K562 (cell line): Measurements from ENCODE around the gene QRFP. TPM values are rescaled to one million over a fixed set of nuclear protein-coding genes. Genes with fewer than 3 reads are reported as not detected.

Experiments used
- CREM ChIP-seq: IDR thresholded peaks from 2 replicates; pipeline ENCODE4 v1.6.1; 2014; ENCODE audit warnings: antibody characterized with exemption, low read depth
- ZNF239 ChIP-seq: fragments of 250-450 bp; sonication (Bioruptor Pico); IDR thresholded peaks from 2 replicates; pipeline ENCODE4 v1.4.0; 2020; ENCODE audit warnings: mild to moderate bottlenecking
- ZZZ3 ChIP-seq: fragments of 450-650 bp; IDR thresholded peaks from 2 replicates; pipeline ENCODE4 v1.6.1; 2016; ENCODE audit warnings: antibody characterized with exemption, mild to moderate bottlenecking, moderate library complexity
- polyA plus RNA-seq, 8 experiments: library from polyadenylated mRNA; depleted of rRNA in 4 of 8; stranded (reverse) in 5 of 8; unstranded in 3 of 8; fragments of >200 nt; fragmentation: Nextera tagmentation in 2 of 8; fragmentation: Illumina TruSeq in 1 of 8; extraction: Ambion mirVana in 2 of 8; extraction: Trizol in 1 of 8; gene quantifications; 2 replicates each; pipeline versions ENCODE4 v1.2.1 to v1.2.3, GENCODE V29; 2011 to 2014; ENCODE audit warnings: inconsistent platforms in 1 of 8, missing spikeins in 1 of 8
- total RNA-seq, 7 experiments: library from RNA; depleted of rRNA in 6 of 7; stranded (reverse); fragments of >200 nt in 6 of 7; fragmentation: Illumina TruSeq in 2 of 7; extraction: Trizol in 2 of 7; gene quantifications; 2 replicates each; pipeline versions ENCODE4 v1.2.1 to v1.2.3, GENCODE V29; 2011 to 2021; ENCODE audit warnings: low replicate concordance in 1 of 7
- TF ChIP-seq, protein P1 (sequence below), 2 experiments: fragments of 150-350 bp in 1 of 2; IDR thresholded peaks; 2 replicates each; pipeline ENCODE4 v1.6.1; 2012 to 2016; ENCODE audit warnings: low read depth in 2 of 2, low read length in 2 of 2, mild to moderate bottlenecking in 1 of 2, moderate library complexity in 1 of 2

QRFP gene
- total and polyA plus RNA-seq, 9 of the 15 experiments (the other 6 are each of a cell fraction or from before 2014, with no cell fraction given), result not detected

DNA sequence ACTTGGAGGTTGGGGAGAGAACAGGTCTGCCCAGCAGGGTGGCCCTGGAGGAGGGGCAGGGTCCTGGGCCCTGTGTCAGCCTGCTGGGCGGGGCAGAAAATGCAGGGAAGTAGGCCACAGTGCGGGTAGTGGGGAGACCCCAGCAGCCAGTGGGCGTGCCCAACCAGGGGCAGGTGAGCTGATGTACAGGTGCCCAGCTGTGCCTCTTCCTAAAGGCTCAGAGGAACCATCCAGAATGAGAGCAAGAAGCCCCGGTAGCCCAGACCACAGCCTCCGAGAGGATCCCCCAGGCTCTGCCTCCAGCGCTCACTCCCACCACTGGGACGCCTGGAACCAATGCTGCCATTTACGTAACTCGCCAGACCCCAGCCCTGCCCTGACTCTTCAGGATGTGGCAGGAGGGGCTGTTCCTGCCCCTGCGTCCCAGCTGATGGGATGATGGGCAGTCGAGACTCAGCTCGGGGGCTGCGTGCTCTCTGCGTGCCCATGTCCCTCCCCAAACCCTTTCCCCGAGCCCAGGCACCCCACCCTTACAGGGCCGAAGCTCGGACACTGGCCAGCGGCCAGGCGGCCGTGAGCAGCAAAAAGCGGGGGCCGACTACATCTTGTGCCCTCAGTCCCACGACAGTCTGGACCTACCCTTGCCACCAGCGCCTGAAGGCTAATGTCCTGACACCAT, 17.9 kb upstream of the QRFP start (continued):
- TF ChIP-seq ZNF239 (CRISPR knock-in tag) (no peak), CREM (no peak), ZZZ3 (no peak)
- TF ChIP-seq, protein P1, sequence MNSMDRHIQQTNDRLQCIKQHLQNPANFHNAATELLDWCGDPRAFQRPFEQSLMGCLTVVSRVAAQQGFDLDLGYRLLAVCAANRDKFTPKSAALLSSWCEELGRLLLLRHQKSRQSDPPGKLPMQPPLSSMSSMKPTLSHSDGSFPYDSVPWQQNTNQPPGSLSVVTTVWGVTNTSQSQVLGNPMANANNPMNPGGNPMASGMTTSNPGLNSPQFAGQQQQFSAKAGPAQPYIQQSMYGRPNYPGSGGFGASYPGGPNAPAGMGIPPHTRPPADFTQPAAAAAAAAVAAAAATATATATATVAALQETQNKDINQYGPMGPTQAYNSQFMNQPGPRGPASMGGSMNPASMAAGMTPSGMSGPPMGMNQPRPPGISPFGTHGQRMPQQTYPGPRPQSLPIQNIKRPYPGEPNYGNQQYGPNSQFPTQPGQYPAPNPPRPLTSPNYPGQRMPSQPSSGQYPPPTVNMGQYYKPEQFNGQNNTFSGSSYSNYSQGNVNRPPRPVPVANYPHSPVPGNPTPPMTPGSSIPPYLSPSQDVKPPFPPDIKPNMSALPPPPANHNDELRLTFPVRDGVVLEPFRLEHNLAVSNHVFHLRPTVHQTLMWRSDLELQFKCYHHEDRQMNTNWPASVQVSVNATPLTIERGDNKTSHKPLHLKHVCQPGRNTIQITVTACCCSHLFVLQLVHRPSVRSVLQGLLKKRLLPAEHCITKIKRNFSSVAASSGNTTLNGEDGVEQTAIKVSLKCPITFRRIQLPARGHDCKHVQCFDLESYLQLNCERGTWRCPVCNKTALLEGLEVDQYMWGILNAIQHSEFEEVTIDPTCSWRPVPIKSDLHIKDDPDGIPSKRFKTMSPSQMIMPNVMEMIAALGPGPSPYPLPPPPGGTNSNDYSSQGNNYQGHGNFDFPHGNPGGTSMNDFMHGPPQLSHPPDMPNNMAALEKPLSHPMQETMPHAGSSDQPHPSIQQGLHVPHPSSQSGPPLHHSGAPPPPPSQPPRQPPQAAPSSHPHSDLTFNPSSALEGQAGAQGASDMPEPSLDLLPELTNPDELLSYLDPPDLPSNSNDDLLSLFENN (IDR thresholded peaks at IDR 0.05; ENCODE audit: low read depth in 2 of 2, low read length in 2 of 2), result 0 out of 4 replicates have a peak, but pooled peaks of 1 of the 2 experiments have one; percentile 28
